HG03432 (cell line): ENCODE data around the gene ZNF326.
"Not testable (repeated sequence)": the region's sequence is repeated elsewhere in the genome, so short reads cannot be mapped to it uniquely, and the experiment has no call there.

ENCODE experiments used
- ATAC-seq: cut with Tn5 transposase; IDR thresholded peaks from one replicate; pipeline ENCODE4 v1.9.1; 2021; ENCODE audit warnings: mild to moderate bottlenecking, moderate library complexity; ENCODE audit not compliant: unreplicated experiment

The ZNF326 gene

GRCh38 chr1:89995598-89996449 is 914 bp downstream of the ZNF326 start:
- ATAC-seq, result no peak

GRCh38 chr1:89996450-89997110 is 1.7 kb downstream of the ZNF326 start:
- no peak for ATAC-seq

DNA sequence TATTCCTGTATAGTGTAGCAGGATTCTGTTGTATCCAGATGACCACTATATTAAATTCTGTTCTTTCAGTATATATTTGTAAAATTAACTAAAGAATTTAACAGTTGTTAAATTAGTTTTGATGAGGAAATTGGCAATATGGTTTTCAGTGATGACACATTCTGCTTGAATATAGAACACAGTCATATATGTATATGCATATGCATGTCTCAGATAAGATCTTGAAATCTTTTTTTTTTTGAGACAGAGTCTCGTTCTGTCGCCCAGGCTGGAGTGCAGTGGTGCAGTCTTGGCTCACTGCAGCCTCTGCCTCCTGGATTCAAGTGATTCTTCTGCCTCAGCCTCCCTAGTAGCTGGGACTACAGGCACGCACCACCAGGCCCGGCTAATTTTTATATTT is 2.2 kb downstream of the ZNF326 start:
- not testable (repeated sequence) for ATAC-seq

DNA sequence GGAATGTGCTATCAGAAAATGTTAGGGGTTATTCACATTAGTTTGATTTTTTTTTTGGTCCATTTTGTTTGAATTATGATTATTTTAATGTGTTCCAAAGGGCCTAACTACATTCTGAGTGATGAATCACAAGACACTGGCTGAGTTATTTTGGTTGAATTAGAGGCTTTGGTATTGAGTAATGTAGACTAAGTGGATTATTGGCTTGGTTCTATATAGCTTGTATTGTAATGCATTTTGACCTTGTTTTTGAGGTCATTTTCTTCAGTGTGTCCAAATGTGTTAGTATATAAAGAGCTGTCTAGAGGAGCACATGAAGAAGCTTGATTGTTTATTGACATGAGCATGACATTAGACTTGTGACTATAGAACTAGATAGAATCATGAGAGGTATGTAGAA is 3.4 kb downstream of the ZNF326 start:
- no peak for ATAC-seq

GRCh38 chr1:89999208-89999607 is 4.3 kb downstream of the ZNF326 start:
- ATAC-seq, result no peak

DNA sequence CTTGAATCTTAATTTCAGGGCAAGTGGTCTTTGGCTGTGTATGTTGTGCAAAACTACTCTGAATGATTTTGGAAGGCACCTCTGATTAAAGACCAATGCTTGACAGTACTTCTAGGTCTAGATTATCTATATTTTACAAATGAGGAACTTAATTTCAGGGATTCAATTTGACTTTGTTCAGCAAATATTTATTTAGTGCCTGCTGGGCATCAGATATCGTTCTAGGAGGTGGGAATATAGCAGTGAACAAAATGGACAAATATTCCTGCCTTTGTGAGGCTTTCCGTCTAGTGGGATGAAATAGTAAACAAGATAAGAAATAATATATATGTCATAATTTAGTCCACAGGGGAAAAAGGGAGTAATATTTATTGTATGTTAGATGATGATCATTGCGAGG is 4.7 kb downstream of the ZNF326 start:
- ATAC-seq, result no peak

DNA sequence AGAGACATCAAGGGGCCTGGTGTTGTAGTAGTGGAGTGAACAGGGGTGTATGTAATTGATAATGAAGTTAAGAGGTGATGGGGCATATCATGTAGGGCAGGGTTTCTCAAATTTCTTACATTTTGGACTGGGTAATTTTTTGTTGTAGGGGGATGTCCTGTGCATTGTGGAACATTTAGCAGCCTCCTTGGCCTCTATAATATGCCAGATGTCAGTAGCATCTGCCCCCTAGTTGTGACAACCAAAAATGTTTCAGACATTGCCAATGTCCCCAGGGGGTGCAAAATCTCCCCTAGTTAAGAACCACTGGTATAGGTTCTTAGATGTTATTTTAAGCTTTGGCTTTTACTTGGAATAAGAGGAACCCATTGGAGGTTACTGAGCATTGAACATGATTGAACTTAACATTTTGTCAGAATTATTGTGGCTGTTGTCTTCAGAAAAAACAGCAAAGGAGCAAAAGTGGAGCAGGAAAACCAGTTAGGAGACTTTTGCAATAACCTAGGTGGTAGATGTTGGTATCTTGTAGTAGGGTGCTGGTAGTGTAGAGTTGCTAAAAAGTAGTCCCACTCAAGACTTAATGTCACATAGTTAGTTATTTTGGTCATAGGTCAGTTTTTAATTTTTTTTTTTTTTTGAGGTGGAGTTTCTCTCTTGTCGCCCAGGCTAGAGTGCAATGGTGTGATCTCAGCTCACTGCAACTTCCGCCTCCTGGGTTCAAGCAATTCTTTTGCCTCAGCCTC is 6.2 kb downstream of the ZNF326 start:
- peak; percentile 71 for ATAC-seq

- ATAC-seq, result no peak
Measured at GRCh38 chr1:90007979-90008404, 13.1 kb downstream of the ZNF326 start.

- ATAC-seq, result no peak
Measured at GRCh38 chr1:90012300-90012699, 17.4 kb downstream of the ZNF326 start.

DNA sequence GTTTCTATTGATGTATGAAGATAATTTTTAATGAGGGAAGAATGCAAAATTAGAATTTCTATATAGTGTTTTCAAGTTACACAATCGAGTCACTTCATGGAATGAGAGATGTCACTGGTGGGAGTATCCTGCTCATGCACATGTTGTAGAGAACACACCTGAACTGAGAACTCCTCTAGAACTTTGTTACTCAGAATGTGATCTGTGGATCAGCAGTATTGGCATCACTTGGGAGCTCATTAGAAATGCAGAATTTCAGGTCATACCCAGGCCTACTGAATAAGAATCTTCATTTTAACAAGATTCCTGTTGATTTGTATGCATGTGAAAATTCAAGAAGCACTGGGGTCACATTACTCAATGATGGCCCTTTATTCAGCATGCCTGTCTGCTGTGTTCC is 28.8 kb downstream of the ZNF326 start:
- no peak for ATAC-seq

DNA sequence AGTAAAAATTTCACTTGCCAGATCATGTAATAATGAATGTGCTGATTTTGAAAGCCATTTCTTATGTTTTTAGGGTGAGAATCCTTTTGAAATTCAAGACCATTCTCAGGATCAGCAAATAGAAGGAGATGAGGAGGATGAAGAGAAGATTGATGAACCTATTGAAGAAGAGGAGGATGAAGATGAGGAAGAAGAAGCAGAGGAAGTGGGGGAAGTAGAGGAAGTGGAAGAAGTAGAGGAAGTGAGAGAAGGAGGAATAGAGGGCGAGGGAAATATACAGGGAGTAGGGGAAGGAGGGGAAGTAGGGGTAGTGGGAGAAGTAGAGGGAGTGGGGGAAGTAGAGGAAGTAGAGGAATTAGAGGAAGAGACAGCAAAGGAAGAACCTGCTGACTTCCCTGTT is 32.4 kb downstream of the ZNF326 start:
- no peak for ATAC-seq

GRCh38 chr1:90039652-90040051 is 44.7 kb downstream of the ZNF326 start:
- ATAC-seq, result no peak

DNA sequence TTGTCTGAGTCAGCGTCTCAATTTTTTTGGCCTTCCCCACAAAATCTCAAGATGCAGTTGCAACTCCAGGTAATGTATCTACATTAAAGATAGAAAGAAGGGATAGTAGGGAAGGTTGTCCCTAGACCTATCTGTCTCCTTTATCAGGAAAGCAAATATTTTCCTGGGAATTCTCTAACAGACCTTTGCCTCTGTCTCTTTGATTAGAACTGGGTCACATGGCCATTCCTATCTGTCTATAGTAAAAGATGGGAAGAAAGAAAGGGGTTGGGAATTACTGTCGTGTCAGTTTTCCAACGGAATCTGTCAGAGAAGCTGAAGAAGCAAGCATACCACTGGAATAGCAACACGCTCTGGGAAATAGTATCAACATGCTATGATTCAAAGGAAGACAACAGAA is 48.7 kb downstream of the ZNF326 start:
- ATAC-seq, result no peak

DNA sequence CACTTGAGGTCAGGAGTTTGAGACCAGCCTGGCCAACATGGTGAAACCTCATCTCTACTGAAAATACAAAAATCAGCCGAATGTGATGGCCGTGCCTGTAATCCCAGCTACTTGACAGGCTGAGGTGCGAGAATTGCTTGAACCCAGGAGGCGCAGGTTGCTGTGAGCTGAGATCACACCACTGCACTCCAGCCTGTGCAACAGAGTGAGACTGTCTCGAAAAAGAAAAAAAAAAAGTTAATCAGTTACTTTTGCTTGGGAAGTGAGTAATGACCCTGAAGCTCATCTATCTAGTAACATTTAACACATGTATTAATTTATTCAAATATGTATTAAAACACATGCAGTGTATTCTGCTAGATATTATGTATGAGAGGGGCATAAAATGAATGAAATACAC is 49.4 kb downstream of the ZNF326 start:
- no peak for ATAC-seq

- peak; percentile 50 for ATAC-seq
Measured at GRCh38 chr1:90045853-90046563, 51.1 kb downstream of the ZNF326 start.

DNA sequence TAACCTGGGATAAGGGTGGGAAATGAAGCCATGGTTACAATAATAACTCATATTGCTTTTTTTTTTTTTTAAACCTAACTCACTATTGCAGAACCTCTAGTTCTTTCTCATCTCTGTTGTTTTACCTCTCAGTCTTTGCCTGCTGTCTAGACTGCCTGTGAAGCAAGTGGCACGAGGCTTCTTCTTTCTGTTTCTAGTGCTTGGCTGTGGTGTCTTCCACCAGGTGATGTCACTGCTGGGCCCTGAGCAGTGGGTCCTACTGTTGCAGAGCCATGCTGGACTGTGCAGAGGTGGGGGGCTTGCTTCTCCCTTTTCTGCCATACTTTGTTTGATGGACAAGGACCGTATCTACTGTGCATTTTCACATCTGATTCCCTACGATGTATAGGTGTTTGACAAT is 51.7 kb downstream of the ZNF326 start:
- peak; percentile 62 for ATAC-seq

- ATAC-seq, result no peak
Measured at GRCh38 chr1:90048043-90048442, 53.1 kb downstream of the ZNF326 start.

DNA sequence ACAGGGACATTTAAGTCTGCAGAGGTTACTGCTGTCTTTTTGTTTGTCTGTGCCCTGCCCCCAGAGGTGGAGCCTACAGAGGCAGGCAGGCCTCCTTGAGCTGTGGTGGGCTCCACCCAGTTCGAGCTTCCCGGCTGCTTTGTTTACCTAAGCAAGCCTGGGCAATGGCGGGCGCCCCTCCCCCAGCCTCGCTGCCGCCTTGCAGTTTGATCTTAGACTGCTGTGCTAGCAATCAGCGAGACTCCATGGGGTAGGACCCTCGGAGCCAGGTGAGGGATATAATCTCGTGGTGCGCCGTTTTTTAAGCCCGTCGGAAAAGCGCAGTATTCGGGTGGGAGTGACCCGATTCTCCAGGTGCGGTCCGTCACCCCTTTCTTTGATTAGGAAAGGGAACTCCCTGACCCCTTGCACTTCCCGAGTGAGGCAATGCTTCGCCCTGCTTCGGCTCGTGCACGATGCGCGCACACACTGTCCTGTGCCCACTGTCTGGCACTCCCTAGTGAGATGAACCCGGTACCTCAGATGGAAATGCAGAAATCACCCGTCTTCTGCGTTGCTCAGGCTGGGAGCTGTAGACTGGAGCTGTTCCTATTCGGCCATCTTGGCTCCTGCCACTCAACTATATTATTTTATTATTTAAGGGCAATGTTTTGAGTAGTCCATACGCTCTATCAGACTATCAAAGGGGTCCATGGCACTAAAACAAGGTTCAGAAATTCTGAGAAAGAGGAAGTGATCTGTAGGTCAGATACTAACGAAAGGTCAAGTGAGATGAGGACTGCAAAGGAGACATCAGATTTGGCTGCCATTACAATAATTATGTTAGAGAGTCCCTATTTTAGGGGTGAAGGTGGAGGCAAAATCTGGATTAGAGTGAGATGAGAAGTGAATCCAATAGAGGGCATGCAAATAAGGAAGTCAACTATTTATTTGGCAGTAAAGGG is 68.1 kb downstream of the ZNF326 start:
- not testable (repeated sequence) for ATAC-seq

- not testable (repeated sequence) for ATAC-seq
Measured at GRCh38 chr1:90064109-90064508, 69.2 kb downstream of the ZNF326 start.
